ENCODE data around the gene GDA.

- TF ChIP-seq EZH2 (IDR thresholded peaks at IDR 0.05; ENCODE audit: insufficient read depth, poor library complexity, severe bottlenecking) (no peak), EZH2phosphoT487 (IDR thresholded peaks at IDR 0.05; ENCODE audit: insufficient read depth, low read depth) (no peak)
Measured at GRCh38 chr9:72200452-72200851, 51.2 kb downstream of the GDA start.

Data from GM23248 (cell line).